SJSA1 (cell line): ENCODE results near the gene SSBP2. TPM values are rescaled to one million over a fixed set of nuclear protein-coding genes. Genes with fewer than 3 reads are reported as not detected.

Experiments used
- total RNA-seq: library from RNA; depleted of rRNA; stranded (reverse); fragments of >200 nt; shearing (Covaris generic); gene quantifications from 2 replicates; pipeline ENCODE4 v1.2.3, GENCODE V29; 2014; rRNA removed

SSBP2 gene
- total RNA-seq, 1 experiment from 2014 or later: 4.7 TPM

Other genes starting within 250 kb of the SSBP2 start
- 11.5 and 23.5 TPM in 2 replicates for gene ATG10, start 220.9 kb upstream of the SSBP2 start, total RNA-seq